GM12872 (cell line): ENCODE data around the gene NDUFS7.

Experiments
- CTCF ChIP-seq: IDR thresholded peaks from 3 replicates; pipeline ENCODE4 v1.5.1; 2011; ENCODE audit warnings: low read depth, mild to moderate bottlenecking, low read length, moderate library complexity; ENCODE audit not compliant: insufficient read depth

Gene NDUFS7

GRCh38 chr19:1383312-1384084, at the start of gene NDUFS7:
Gene NDUFS7 (plus strand): TSS chr19:1383907. CDS start chr19:1383927, 20 bp downstream.
- TF ChIP-seq CTCF, result peak; percentile 39; the same call in 1 of the 3 replicates

GRCh38 chr19:1336079-1336684, 47.5 kb upstream of the NDUFS7 start:
- TF ChIP-seq CTCF, result no peak

GRCh38 chr19:1340681-1341469, 42.8 kb upstream of the NDUFS7 start:
- no peak for TF ChIP-seq CTCF

GRCh38 chr19:1343041-1343440, 40.7 kb upstream of the NDUFS7 start:
- TF ChIP-seq CTCF, result no peak

- no peak for TF ChIP-seq CTCF
These were observed 34.5 kb upstream of the NDUFS7 start for GRCh38 chr19:1349211-1349610.

GRCh38 chr19:1350867-1351266, 32.8 kb upstream of the NDUFS7 start:
- TF ChIP-seq CTCF, result no peak

- no peak for TF ChIP-seq CTCF
These were observed 32.3 kb upstream of the NDUFS7 start for GRCh38 chr19:1351381-1351851.
